ENCODE results near the gene KCTD17. TPM values are rescaled to one million over a fixed set of nuclear protein-coding genes. Genes with fewer than 3 reads are reported as not detected.

Gene KCTD17
- total RNA-seq, 1 donor from 2014 or later = 36.4 TPM

- intact Hi-C loops (cut with micrococcal nuclease) = no loop called here
Observed at GRCh38 chr22:37020192-37020479, 31.4 kb upstream of the KCTD17 start.

- intact Hi-C loops (cut with micrococcal nuclease) = no loop called here
Observed at GRCh38 chr22:37021041-37021440, 30.5 kb upstream of the KCTD17 start.

- intact Hi-C loops (cut with micrococcal nuclease) = no loop called here
Observed at GRCh38 chr22:37021710-37022482, 29.6 kb upstream of the KCTD17 start.

- intact Hi-C loops (cut with micrococcal nuclease) = no loop called here
Observed at GRCh38 chr22:37022483-37023337, 28.8 kb upstream of the KCTD17 start.

- intact Hi-C loops (cut with micrococcal nuclease) = no loop called here
Observed at GRCh38 chr22:37023743-37024338, 27.7 kb upstream of the KCTD17 start.

- intact Hi-C loops (cut with micrococcal nuclease) = no loop called here
Observed at GRCh38 chr22:37024339-37025157, 27.0 kb upstream of the KCTD17 start.

- intact Hi-C loops (cut with micrococcal nuclease) = no loop called here
Observed at GRCh38 chr22:37025500-37026070, 26.0 kb upstream of the KCTD17 start.

- intact Hi-C loops (cut with micrococcal nuclease) = no loop called here
Observed at GRCh38 chr22:37026325-37026724, 25.2 kb upstream of the KCTD17 start.

GRCh38 chr22:37027556-37027955 is 24.0 kb upstream of the KCTD17 start:
- intact Hi-C loops (cut with micrococcal nuclease) = no loop called here

- intact Hi-C loops (cut with micrococcal nuclease) = no loop called here
Observed at GRCh38 chr22:37028692-37029674, 22.6 kb upstream of the KCTD17 start.

GRCh38 chr22:37030560-37031281 is 20.8 kb upstream of the KCTD17 start:
- intact Hi-C loops (cut with micrococcal nuclease) = no loop called here

- intact Hi-C loops (cut with micrococcal nuclease) = no loop called here
Observed at GRCh38 chr22:37032134-37032534, 19.4 kb upstream of the KCTD17 start.

- intact Hi-C loops (cut with micrococcal nuclease) = no loop called here
Observed at GRCh38 chr22:37032535-37033460, 18.7 kb upstream of the KCTD17 start.

GRCh38 chr22:37033605-37034430 is 17.7 kb upstream of the KCTD17 start:
- intact Hi-C loops (cut with micrococcal nuclease) = no loop called here

- intact Hi-C loops (cut with micrococcal nuclease) = no loop called here
Observed at GRCh38 chr22:37036655-37037377, 14.7 kb upstream of the KCTD17 start.

GRCh38 chr22:37037669-37038068 is 13.9 kb upstream of the KCTD17 start:
- intact Hi-C loops (cut with micrococcal nuclease) = no loop called here

- intact Hi-C loops (cut with micrococcal nuclease) = no loop called here
Observed at GRCh38 chr22:37039466-37039865, 12.1 kb upstream of the KCTD17 start.
